Astrocyte (in vitro differentiated cells and primary cell): ENCODE data around the gene MRPL47. TPM values are rescaled to one million over a fixed set of nuclear protein-coding genes. Genes with fewer than 3 reads are reported as not detected.

Source experiments
- DNase-seq: peaks from one replicate; pipeline ENCODE4 v3.0.0-alpha.2; 2010; ENCODE audit warnings: low read depth
- FAIRE-seq: peaks from 2 replicates; lab custom pipeline; 2011; peaks lifted over from hg19 to GRCh38; lab: Jason Lieb, UNC
- H2AFZ ChIP-seq: 2 replicates; pipeline ENCODE4 v1.6.0; 2012; ENCODE audit warnings: low read depth, low read length, inconsistent platforms
- H3K27ac ChIP-seq: 2 replicates; pipeline ENCODE4 v1.5.1; 2011; ENCODE audit warnings: low read depth, low read length, inconsistent platforms
- H3K27me3 ChIP-seq: 2 replicates; pipeline ENCODE4 v1.6.0; 2011; ENCODE audit warnings: low read length, inconsistent platforms; ENCODE audit not compliant: insufficient read depth
- H3K36me3 ChIP-seq: 2 replicates; pipeline ENCODE4 v1.5.1; 2011; ENCODE audit warnings: low read length, inconsistent platforms; ENCODE audit not compliant: insufficient read depth
- H3K4me1 ChIP-seq: 2 replicates; pipeline ENCODE4 v1.5.1; 2011; ENCODE audit warnings: low read length, inconsistent platforms; ENCODE audit not compliant: insufficient read depth
- H3K4me2 ChIP-seq: 2 replicates; pipeline ENCODE4 v1.6.0; 2012; ENCODE audit warnings: low read length, inconsistent platforms
- H3K4me3 ChIP-seq: 2 replicates; pipeline ENCODE4 v1.5.1; 2011; ENCODE audit warnings: low read depth, mild to moderate bottlenecking, low read length, inconsistent platforms; ENCODE audit not compliant: insufficient read depth
- H3K79me2 ChIP-seq: 2 replicates; pipeline ENCODE4 v1.6.0; 2012; ENCODE audit warnings: mild to moderate bottlenecking, low read length, inconsistent platforms; ENCODE audit not compliant: insufficient read depth
- H3K9ac ChIP-seq: 2 replicates; pipeline ENCODE4 v1.6.0; 2012; ENCODE audit warnings: mild to moderate bottlenecking, low read length, inconsistent platforms
- H3K9me3 ChIP-seq: 2 replicates; pipeline ENCODE4 v1.5.1; 2012; ENCODE audit warnings: low read depth, mild to moderate bottlenecking, low read length, inconsistent platforms; ENCODE audit not compliant: insufficient read depth
- H4K20me1 ChIP-seq: 2 replicates; pipeline ENCODE4 v1.6.0; 2012; ENCODE audit warnings: low read length, inconsistent platforms; ENCODE audit not compliant: insufficient read depth
- H3K27ac Mint-ChIP-seq: one replicate; pipeline ENCODE4 v1.8.0; 2021; ENCODE audit warnings: mild to moderate bottlenecking, mixed read lengths; ENCODE audit not compliant: unreplicated experiment
- H3K27me3 Mint-ChIP-seq: one replicate; pipeline ENCODE4 v1.8.0; 2021; ENCODE audit warnings: low read depth, mixed read lengths; ENCODE audit not compliant: unreplicated experiment
- H3K36me3 Mint-ChIP-seq: one replicate; pipeline ENCODE4 v1.8.0; 2021; ENCODE audit warnings: low read depth, mixed read lengths; ENCODE audit not compliant: unreplicated experiment
- H3K4me1 Mint-ChIP-seq: one replicate; pipeline ENCODE4 v1.8.0; 2021; ENCODE audit warnings: low read depth, mixed read lengths; ENCODE audit not compliant: unreplicated experiment
- H3K4me3 Mint-ChIP-seq: one replicate; pipeline ENCODE4 v1.8.0; 2021; ENCODE audit warnings: mild to moderate bottlenecking, moderate library complexity, mixed read lengths; ENCODE audit not compliant: unreplicated experiment
- H3K9me3 Mint-ChIP-seq: one replicate; pipeline ENCODE4 v1.8.0; 2021; ENCODE audit warnings: mild to moderate bottlenecking, mixed read lengths; ENCODE audit not compliant: unreplicated experiment
- EZH2 ChIP-seq: IDR thresholded peaks from 2 replicates; pipeline ENCODE4 v1.6.1; 2012; ENCODE audit warnings: mild to moderate bottlenecking, low read length, inconsistent platforms; ENCODE audit not compliant: insufficient read depth
- total RNA-seq: library from RNA; stranded (reverse); gene quantifications from 2 replicates; pipeline ENCODE4 v1.2.1, GENCODE V29; 2021
- TF ChIP-seq, protein P1 (sequence below): IDR thresholded peaks from 2 replicates; pipeline ENCODE4 v1.5.1; 2011; ENCODE audit warnings: low read depth, mild to moderate bottlenecking, inconsistent platforms, low read length, moderate library complexity; ENCODE audit not compliant: insufficient read depth

MRPL47 gene
- total RNA-seq, 1 donor from 2014 or later: 45.9 TPM

DNA sequence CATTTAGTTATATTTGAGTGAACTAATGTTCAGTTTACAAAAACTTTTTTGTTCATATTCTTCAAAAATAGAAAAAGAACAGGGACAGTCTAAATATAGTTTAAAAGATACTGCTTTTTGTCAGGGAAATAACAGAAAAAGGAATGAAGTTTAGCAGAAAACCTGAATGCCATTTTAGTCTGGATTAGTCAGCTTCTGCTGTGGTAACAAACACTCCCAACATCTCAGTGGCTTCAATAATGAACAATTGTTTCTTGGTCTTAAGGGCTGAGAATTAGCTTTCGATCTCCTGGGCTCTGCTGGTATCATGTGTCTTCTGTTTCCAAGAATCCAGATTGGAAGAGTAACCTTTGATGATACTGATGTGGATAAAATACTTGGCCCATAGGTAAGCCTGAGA is 36.0 kb upstream of the MRPL47 start:
- no peak overlapping the region for H3K4me3 ChIP-seq
- no peak for TF ChIP-seq EZH2
- TF ChIP-seq, protein P1, sequence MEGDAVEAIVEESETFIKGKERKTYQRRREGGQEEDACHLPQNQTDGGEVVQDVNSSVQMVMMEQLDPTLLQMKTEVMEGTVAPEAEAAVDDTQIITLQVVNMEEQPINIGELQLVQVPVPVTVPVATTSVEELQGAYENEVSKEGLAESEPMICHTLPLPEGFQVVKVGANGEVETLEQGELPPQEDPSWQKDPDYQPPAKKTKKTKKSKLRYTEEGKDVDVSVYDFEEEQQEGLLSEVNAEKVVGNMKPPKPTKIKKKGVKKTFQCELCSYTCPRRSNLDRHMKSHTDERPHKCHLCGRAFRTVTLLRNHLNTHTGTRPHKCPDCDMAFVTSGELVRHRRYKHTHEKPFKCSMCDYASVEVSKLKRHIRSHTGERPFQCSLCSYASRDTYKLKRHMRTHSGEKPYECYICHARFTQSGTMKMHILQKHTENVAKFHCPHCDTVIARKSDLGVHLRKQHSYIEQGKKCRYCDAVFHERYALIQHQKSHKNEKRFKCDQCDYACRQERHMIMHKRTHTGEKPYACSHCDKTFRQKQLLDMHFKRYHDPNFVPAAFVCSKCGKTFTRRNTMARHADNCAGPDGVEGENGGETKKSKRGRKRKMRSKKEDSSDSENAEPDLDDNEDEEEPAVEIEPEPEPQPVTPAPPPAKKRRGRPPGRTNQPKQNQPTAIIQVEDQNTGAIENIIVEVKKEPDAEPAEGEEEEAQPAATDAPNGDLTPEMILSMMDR: no peak
- no peak for FAIRE-seq

DNA sequence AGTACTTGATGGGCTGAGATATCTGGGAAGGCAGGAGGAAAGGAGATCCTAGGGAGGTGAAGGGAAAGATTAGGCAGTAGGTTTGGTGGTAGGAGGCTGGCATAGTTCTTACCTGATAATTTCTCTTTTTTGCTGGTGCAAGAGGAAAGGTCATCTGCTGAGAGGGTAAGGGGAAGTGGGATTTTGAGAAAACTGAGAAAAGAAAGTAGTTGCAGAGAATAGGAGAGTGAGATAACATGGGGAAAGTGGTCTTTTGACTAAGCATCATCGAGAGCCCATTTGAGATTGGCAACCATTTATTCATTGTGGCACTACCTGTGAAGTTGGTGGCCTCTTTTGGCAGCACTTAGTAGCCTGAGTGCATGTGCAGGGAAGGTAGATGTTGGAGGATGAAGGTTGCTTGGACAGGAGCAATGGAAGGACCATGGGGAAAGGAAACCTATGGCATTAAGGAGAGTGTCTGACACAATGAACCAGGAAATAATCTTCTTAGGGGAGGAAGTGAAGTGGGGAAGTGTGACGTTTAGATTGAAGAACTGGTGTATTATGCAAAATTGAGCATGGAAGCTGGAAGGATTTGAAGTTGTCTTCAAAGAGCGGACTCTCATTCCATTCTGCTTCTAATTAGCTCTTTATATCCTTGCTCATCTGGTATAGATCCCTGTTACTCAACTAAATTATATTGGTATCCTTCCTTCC is 26.5 kb upstream of the MRPL47 start:
- Histone ChIP-seq H4K20me1 (no peaks in the 10 kb centered on the region), H2AFZ (no peak overlapping the region), H3K27me3 (no peaks in the 10 kb centered on the region), H3K9me3 (no peaks in the 10 kb centered on the region), H3K4me2 (no peak overlapping the region), H3K4me1 (no peaks in the 10 kb centered on the region), H3K4me3 (no peak overlapping the region), H3K36me3 (no peaks in the 10 kb centered on the region), H3K79me2 (no peaks in the 10 kb centered on the region), H3K9ac (no peak overlapping the region), H3K27ac (no peak overlapping the region)
- peaks cover 3% of the 10 kb centered on the region for H3K36me3 Mint-ChIP-seq
- FAIRE-seq (no peak), DNase-seq (no peak)
- no peaks in the 10 kb centered on the region for H3K27me3 Mint-ChIP-seq
- H3K27ac Mint-ChIP-seq: no peak overlapping the region
- H3K4me3 Mint-ChIP-seq: no peak overlapping the region
- no peaks in the 10 kb centered on the region for H3K4me1 Mint-ChIP-seq
- TF ChIP-seq, protein P1: no peak
- TF ChIP-seq EZH2: no peak
- no peaks in the 10 kb centered on the region for H3K9me3 Mint-ChIP-seq

More for the DNA sequence above, 36.0 kb upstream of the MRPL47 start:
- peaks cover 4% of the 10 kb centered on the region for H3K4me1 Mint-ChIP-seq
- DNase-seq: no peak
- no peaks in the 10 kb centered on the region for H3K36me3 Mint-ChIP-seq
- no peaks in the 10 kb centered on the region for H3K27me3 Mint-ChIP-seq
- H3K9me3 Mint-ChIP-seq: no peaks in the 10 kb centered on the region
- H2AFZ ChIP-seq: no peak overlapping the region
- H3K4me1 ChIP-seq: no peaks in the 10 kb centered on the region
- no peak overlapping the region for H3K9ac ChIP-seq
- no peak overlapping the region for H3K4me2 ChIP-seq
- H3K27ac Mint-ChIP-seq: no peak overlapping the region
- no peaks in the 10 kb centered on the region for H3K79me2 ChIP-seq
- no peak overlapping the region for H3K4me3 Mint-ChIP-seq
- no peaks in the 10 kb centered on the region for H3K27me3 ChIP-seq
- H3K9me3 ChIP-seq: no peaks in the 10 kb centered on the region
- H3K36me3 ChIP-seq: no peaks in the 10 kb centered on the region
- H4K20me1 ChIP-seq: no peaks in the 10 kb centered on the region
- H3K27ac ChIP-seq: no peak overlapping the region

DNA sequence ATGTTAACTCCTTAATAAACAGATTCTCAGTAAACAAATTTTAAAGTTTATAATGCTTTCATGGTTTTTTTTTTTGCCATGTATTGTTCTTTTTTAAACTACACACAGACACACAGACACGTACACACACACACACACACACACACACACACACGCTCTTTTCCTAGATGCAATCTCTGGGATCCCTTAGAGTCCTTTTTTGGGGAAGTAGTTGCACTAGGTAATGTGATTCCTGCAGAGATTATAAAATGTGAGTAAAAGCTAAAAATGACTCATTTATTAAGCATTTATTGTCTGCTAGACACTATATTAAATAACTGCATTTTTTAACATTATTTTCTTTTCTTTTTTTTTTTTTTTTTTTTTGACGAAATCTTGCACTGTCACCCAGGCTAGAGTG is 20.0 kb upstream of the MRPL47 start:
- no peak overlapping the region for H3K27ac Mint-ChIP-seq
- TF ChIP-seq, protein P1: no peak
- TF ChIP-seq EZH2: no peak
- H3K4me1 Mint-ChIP-seq: no peaks in the 10 kb centered on the region
- FAIRE-seq (no peak), DNase-seq (peak; percentile 4)
- no peak overlapping the region for H3K4me3 Mint-ChIP-seq
- H3K4me2 ChIP-seq: no peak overlapping the region
- H3K9me3 Mint-ChIP-seq: peaks cover 2% of the 10 kb centered on the region
- H3K9me3 ChIP-seq: no peaks in the 10 kb centered on the region
- no peaks in the 10 kb centered on the region for H3K36me3 ChIP-seq
- H3K36me3 Mint-ChIP-seq: peaks cover 27% of the 10 kb centered on the region
- no peaks in the 10 kb centered on the region for H3K27me3 ChIP-seq
- no peaks in the 10 kb centered on the region for H3K79me2 ChIP-seq
- H3K4me1 ChIP-seq: no peaks in the 10 kb centered on the region
- no peak overlapping the region for H3K27ac ChIP-seq
- H2AFZ ChIP-seq: no peak overlapping the region
- no peaks in the 10 kb centered on the region for H3K27me3 Mint-ChIP-seq
- H4K20me1 ChIP-seq: no peaks in the 10 kb centered on the region
- no peak overlapping the region for H3K9ac ChIP-seq
- no peak overlapping the region for H3K4me3 ChIP-seq
